DND-41 (cell line): ENCODE data around the gene CD83.

Experiments
- ATAC-seq: fragments of 200-7000 bp; cut with Tn5 transposase; 3 replicates; pipeline ENCODE4 v1.9.1; 2021; ENCODE audit warnings: low read depth; ENCODE audit not compliant: insufficient read depth
- DNase-seq: peaks from one replicate; pipeline ENCODE4 v3.0.0-alpha.2; 2020
- H2AFZ ChIP-seq: 2 replicates; pipeline ENCODE4 v1.6.0; 2012; ENCODE audit warnings: low read depth, low read length
- H3K27ac ChIP-seq: 2 replicates; pipeline ENCODE4 v1.5.1; 2012; ENCODE audit warnings: low read length, inconsistent platforms
- H3K27me3 ChIP-seq: fragments of 200-600 bp; sonication (generic); 2 replicates; pipeline ENCODE4 v1.6.0; 2012; ENCODE audit warnings: low read length, mild to moderate bottlenecking, inconsistent platforms; ENCODE audit not compliant: insufficient read depth, poor library complexity
- H3K36me3 ChIP-seq: 2 replicates; pipeline ENCODE4 v1.5.1; 2012; ENCODE audit warnings: low read length, inconsistent platforms; ENCODE audit not compliant: insufficient read depth
- H3K4me1 ChIP-seq: 2 replicates; pipeline ENCODE4 v1.5.1; 2012; ENCODE audit warnings: mild to moderate bottlenecking, low read length; ENCODE audit not compliant: insufficient read depth
- H3K4me2 ChIP-seq: 2 replicates; pipeline ENCODE4 v1.6.0; 2012; ENCODE audit warnings: mild to moderate bottlenecking, moderate library complexity, low read length, inconsistent platforms; ENCODE audit not compliant: insufficient read depth
- H3K4me3 ChIP-seq, 2 experiments: fragments of 200-600 bp in 1 of 2; shearing (Covaris generic) in 1 of 2; 2 replicates each; pipeline ENCODE4 v1.5.1; 2012 to 2016; ENCODE audit warnings: inconsistent platforms in 2 of 2, low read length in 2 of 2, mild to moderate bottlenecking in 2 of 2, low read depth in 1 of 2, moderate library complexity in 1 of 2
- H3K79me2 ChIP-seq: 2 replicates; pipeline ENCODE4 v1.6.0; 2012; ENCODE audit warnings: low read length, inconsistent platforms; ENCODE audit not compliant: insufficient read depth
- H3K9ac ChIP-seq: 2 replicates; pipeline ENCODE4 v1.6.0; 2012; ENCODE audit warnings: low read depth, mild to moderate bottlenecking, inconsistent platforms, low read length, moderate library complexity
- H3K9me3 ChIP-seq: 2 replicates; pipeline ENCODE4 v1.5.1; 2012; ENCODE audit warnings: low read length, moderate library complexity, mild to moderate bottlenecking, inconsistent platforms; ENCODE audit not compliant: insufficient read depth, severe bottlenecking
- H4K20me1 ChIP-seq: 2 replicates; pipeline ENCODE4 v1.6.0; 2012; ENCODE audit warnings: low read length; ENCODE audit not compliant: insufficient read depth
- CTCF ChIP-seq: IDR thresholded peaks from 2 replicates; pipeline ENCODE4 v1.5.1; 2012; ENCODE audit warnings: borderline replicate concordance, low read length, moderate library complexity, mild to moderate bottlenecking; ENCODE audit not compliant: poor library complexity, severe bottlenecking; ENCODE audit errors: extremely low read depth
- EZH2 ChIP-seq: IDR thresholded peaks from 3 replicates; pipeline ENCODE4 v1.6.1; 2012; ENCODE audit warnings: borderline replicate concordance, low read depth, mild to moderate bottlenecking, moderate library complexity, low read length, inconsistent platforms; ENCODE audit not compliant: severe bottlenecking

Gene CD83

GRCh38 chr6:14075095-14075503 lies 42.5 kb upstream of the CD83 start:
- Histone ChIP-seq H3K36me3 (no peaks in the 10 kb centered on the region), H3K79me2 (no peaks in the 10 kb centered on the region), H3K27ac (peak overlapping the region; percentile 61), H3K9ac (peak overlapping the region; percentile 38), H2AFZ (peak overlapping the region; percentile 84), H3K9me3 (no peaks in the 10 kb centered on the region), H3K4me2 (peak overlapping the region; percentile 63), H3K4me3 (peak overlapping the region in 1 of 2 experiments; percentile 41; a peak in 2 of 4 replicates), H4K20me1 (no peaks in the 10 kb centered on the region), H3K4me1 (peaks cover 12% of the 10 kb centered on the region), H3K27me3 (no peaks in the 10 kb centered on the region)
- TF ChIP-seq EZH2 (no peak), CTCF (no peak)
- DNase-seq (peak; percentile 28), ATAC-seq (peak; percentile 96)

GRCh38 chr6:14077193-14077867 lies 40.2 kb upstream of the CD83 start:
- no peak overlapping the region for H3K27ac ChIP-seq
- no peak for DNase-seq
- TF ChIP-seq CTCF (no peak), EZH2 (no peak)
- H3K9ac ChIP-seq: no peak overlapping the region
- H3K4me1 ChIP-seq: peaks cover 12% of the 10 kb centered on the region
- H3K36me3 ChIP-seq: no peaks in the 10 kb centered on the region
- H3K4me2 ChIP-seq: no peak overlapping the region
- H3K9me3 ChIP-seq: no peaks in the 10 kb centered on the region
- H2AFZ ChIP-seq: no peak overlapping the region
- H4K20me1 ChIP-seq: no peaks in the 10 kb centered on the region
- no peak for ATAC-seq
- no peaks in the 10 kb centered on the region for H3K79me2 ChIP-seq
- H3K4me3 ChIP-seq: no peak overlapping the region
- no peaks in the 10 kb centered on the region for H3K27me3 ChIP-seq

- Histone ChIP-seq H3K36me3 (no peaks in the 10 kb centered on the region), H3K4me3 (no peak overlapping the region), H3K27ac (no peak overlapping the region), H2AFZ (no peak overlapping the region), H3K27me3 (no peaks in the 10 kb centered on the region), H3K9ac (no peak overlapping the region), H3K4me1 (peaks cover 12% of the 10 kb centered on the region), H3K9me3 (no peaks in the 10 kb centered on the region), H4K20me1 (no peaks in the 10 kb centered on the region), H3K79me2 (no peaks in the 10 kb centered on the region), H3K4me2 (no peak overlapping the region)
- no peak for DNase-seq
- TF ChIP-seq EZH2 (no peak), CTCF (no peak)
- ATAC-seq: no peak
Observed at GRCh38 chr6:14079433-14079832, 38.1 kb upstream of the CD83 start.
